ENCODE data around the gene PTPRN2. TPM values are rescaled to one million over a fixed set of nuclear protein-coding genes. Genes with fewer than 3 reads are reported as not detected.
"Not testable (repeated sequence)": the region's sequence is repeated elsewhere in the genome, so short reads cannot be mapped to it uniquely, and the experiment has no call there.

The PTPRN2 gene
- total RNA-seq, 2 experiments from 2014 or later = 0.70 TPM; not detected in 1

DNA sequence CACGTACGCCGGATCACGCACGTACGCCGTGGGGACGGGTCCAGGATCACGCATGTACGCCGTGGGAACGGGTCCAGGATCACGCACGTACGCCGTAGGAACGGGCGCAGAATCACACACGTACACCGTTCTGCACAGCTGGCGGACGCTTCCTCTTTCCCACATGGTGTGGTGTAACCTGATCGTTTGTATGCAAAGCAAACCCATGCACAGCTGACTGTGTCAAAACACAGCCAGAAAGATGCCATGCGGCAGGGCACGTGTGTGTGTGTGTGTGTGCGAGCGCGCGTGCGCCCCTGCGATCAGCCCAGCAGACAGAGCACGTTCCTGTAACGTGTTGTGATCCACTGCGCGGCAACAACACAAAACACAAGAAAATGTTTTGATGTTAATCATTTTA lies 677.2 kb downstream of the PTPRN2 start:
- intact Hi-C loops (cut with micrococcal nuclease; ENCODE audit: unreplicated experiment) = no loop called here
- Histone ChIP-seq H3K36me3 (ENCODE audit: insufficient read depth, low read length) (no peaks in the 10 kb centered on the region), H3K4me2 (ENCODE audit: low read length) (no peak overlapping the region), H3K4me3 (ENCODE audit: low read depth, low read length, poor library complexity, severe bottlenecking) (no peak overlapping the region), H3K9me2 (ENCODE audit: insufficient read depth, low read length) (no peaks in the 10 kb centered on the region), H4K20me1 (ENCODE audit: insufficient read depth, low read length) (no peaks in the 10 kb centered on the region), H3K4me1 (ENCODE audit: insufficient read depth, low read length, poor library complexity, severe bottlenecking) (no peaks in the 10 kb centered on the region), H2AFZ (ENCODE audit: low read length) (no peak overlapping the region), H3K9me3 (ENCODE audit: low read length) (peaks cover 7% of the 10 kb centered on the region; the same call in 1 of the 2 replicates), H3K27ac (ENCODE audit: low read depth, low read length, poor library complexity, severe bottlenecking) (no peak overlapping the region), H3K79me2 (ENCODE audit: insufficient read depth, low read depth, low read length) (no peaks in the 10 kb centered on the region)
- ChIA-PET POLR2A (no interaction called here), CTCF (ENCODE audit: unreplicated experiment) (no interaction called here)
- no peak for DNase-seq (ENCODE audit: low spot score)
- no TSS peak for BruUV-seq (replicated peaks)
- TF ChIP-seq, protein P1, sequence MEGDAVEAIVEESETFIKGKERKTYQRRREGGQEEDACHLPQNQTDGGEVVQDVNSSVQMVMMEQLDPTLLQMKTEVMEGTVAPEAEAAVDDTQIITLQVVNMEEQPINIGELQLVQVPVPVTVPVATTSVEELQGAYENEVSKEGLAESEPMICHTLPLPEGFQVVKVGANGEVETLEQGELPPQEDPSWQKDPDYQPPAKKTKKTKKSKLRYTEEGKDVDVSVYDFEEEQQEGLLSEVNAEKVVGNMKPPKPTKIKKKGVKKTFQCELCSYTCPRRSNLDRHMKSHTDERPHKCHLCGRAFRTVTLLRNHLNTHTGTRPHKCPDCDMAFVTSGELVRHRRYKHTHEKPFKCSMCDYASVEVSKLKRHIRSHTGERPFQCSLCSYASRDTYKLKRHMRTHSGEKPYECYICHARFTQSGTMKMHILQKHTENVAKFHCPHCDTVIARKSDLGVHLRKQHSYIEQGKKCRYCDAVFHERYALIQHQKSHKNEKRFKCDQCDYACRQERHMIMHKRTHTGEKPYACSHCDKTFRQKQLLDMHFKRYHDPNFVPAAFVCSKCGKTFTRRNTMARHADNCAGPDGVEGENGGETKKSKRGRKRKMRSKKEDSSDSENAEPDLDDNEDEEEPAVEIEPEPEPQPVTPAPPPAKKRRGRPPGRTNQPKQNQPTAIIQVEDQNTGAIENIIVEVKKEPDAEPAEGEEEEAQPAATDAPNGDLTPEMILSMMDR (conservative IDR thresholded peaks at IDR 0.05; ENCODE audit: low read length) = no peak
- TF ChIP-seq EZH2phosphoT487 (IDR thresholded peaks at IDR 0.05; ENCODE audit: borderline replicate concordance, low read depth, low read length) = no peak

- H3K9me3 ChIP-seq (ENCODE audit: low read length); DNase-seq (ENCODE audit: low spot score); BruUV-seq (replicated peaks); H3K4me3 ChIP-seq (ENCODE audit: low read depth, low read length, poor library complexity, severe bottlenecking); H3K9me2 ChIP-seq (ENCODE audit: insufficient read depth, low read length); POLR2A ChIA-PET; H2AFZ ChIP-seq (ENCODE audit: low read length); H3K36me3 ChIP-seq (ENCODE audit: insufficient read depth, low read length); H4K20me1 ChIP-seq (ENCODE audit: insufficient read depth, low read length); H3K79me2 ChIP-seq (ENCODE audit: insufficient read depth, low read depth, low read length); H3K27ac ChIP-seq (ENCODE audit: low read depth, low read length, poor library complexity, severe bottlenecking); intact Hi-C loops (cut with micrococcal nuclease; ENCODE audit: unreplicated experiment); H3K4me2 ChIP-seq (ENCODE audit: low read length); H3K4me1 ChIP-seq (ENCODE audit: insufficient read depth, low read length, poor library complexity, severe bottlenecking); CTCF ChIA-PET (ENCODE audit: unreplicated experiment): not testable (repeated sequence)
These were observed 677.6 kb downstream of the PTPRN2 start for GRCh38 chr7:157910045-157910444.

GRCh38 chr7:157909370-157909769 lies 678.3 kb downstream of the PTPRN2 start:
- DNase-seq (ENCODE audit: low spot score) = no peak
- H2AFZ ChIP-seq (ENCODE audit: low read length) = no peak overlapping the region
- H3K4me3 ChIP-seq (ENCODE audit: low read depth, low read length, poor library complexity, severe bottlenecking) = no peak overlapping the region
- TF ChIP-seq EZH2phosphoT487 (IDR thresholded peaks at IDR 0.05; ENCODE audit: borderline replicate concordance, low read depth, low read length) = no peak
- TF ChIP-seq, protein P1 (conservative IDR thresholded peaks at IDR 0.05; ENCODE audit: low read length) = no peak
- H3K27ac ChIP-seq (ENCODE audit: low read depth, low read length, poor library complexity, severe bottlenecking) = no peak overlapping the region
- ChIA-PET POLR2A (no interaction called here), CTCF (ENCODE audit: unreplicated experiment) (no interaction called here)
- no TSS peak for BruUV-seq (replicated peaks)
- H4K20me1 ChIP-seq (ENCODE audit: insufficient read depth, low read length) = no peaks in the 10 kb centered on the region
- intact Hi-C loops (cut with micrococcal nuclease; ENCODE audit: unreplicated experiment) = no loop called here
- peaks cover 3% of the 10 kb centered on the region; the same call in 1 of the 2 replicates for H3K9me3 ChIP-seq (ENCODE audit: low read length)
- no peak overlapping the region for H3K4me2 ChIP-seq (ENCODE audit: low read length)
- H3K4me1 ChIP-seq (ENCODE audit: insufficient read depth, low read length, poor library complexity, severe bottlenecking) = no peaks in the 10 kb centered on the region
- no peaks in the 10 kb centered on the region for H3K79me2 ChIP-seq (ENCODE audit: insufficient read depth, low read depth, low read length)
- no peaks in the 10 kb centered on the region for H3K36me3 ChIP-seq (ENCODE audit: insufficient read depth, low read length)
- H3K9me2 ChIP-seq (ENCODE audit: insufficient read depth, low read length) = no peaks in the 10 kb centered on the region

All from OCI-LY7 (cell line).